Anterior cingulate cortex (tissue), 58 donors: ENCODE data around the gene ADM5.

Experiments
- DNase-seq, 58 donors: peaks; one replicate each; lab custom pipeline; 2025; lab: John Stamatoyannopoulos, UW

The ADM5 gene

GRCh38 chr19:49678985-49679770 lies 10.2 kb upstream of the ADM5 start:
- DNase-seq: no peak

GRCh38 chr19:49679771-49680413 lies 9.5 kb upstream of the ADM5 start:
- no peak for DNase-seq

- DNase-seq: peak; percentile 25 to 92 (median 80)
These were observed 8.7 kb upstream of the ADM5 start for GRCh38 chr19:49680421-49681351.

- DNase-seq: no peak
These were observed 7.6 kb upstream of the ADM5 start for GRCh38 chr19:49681830-49682229.

- peak in 1 of 58 donors; percentile 45 for DNase-seq
These were observed 7.1 kb upstream of the ADM5 start for GRCh38 chr19:49682274-49682673.

- DNase-seq: no peak
These were observed 5.6 kb upstream of the ADM5 start for GRCh38 chr19:49683814-49684250.

GRCh38 chr19:49684251-49684982 lies 5.0 kb upstream of the ADM5 start:
- no peak for DNase-seq

GRCh38 chr19:49684983-49685553 lies 4.3 kb upstream of the ADM5 start:
- no peak for DNase-seq

- no peak for DNase-seq
These were observed 3.5 kb upstream of the ADM5 start for GRCh38 chr19:49685845-49686332.

GRCh38 chr19:49686503-49687088 lies 2.8 kb upstream of the ADM5 start:
- DNase-seq: no peak

- no peak for DNase-seq
These were observed 2.2 kb upstream of the ADM5 start for GRCh38 chr19:49687150-49687549.

GRCh38 chr19:49687566-49688316 lies 1.7 kb upstream of the ADM5 start:
- no peak for DNase-seq

- DNase-seq: no peak
These were observed 762 bp upstream of the ADM5 start for GRCh38 chr19:49688531-49689132.

GRCh38 chr19:49690079-49690655 lies 773 bp downstream of the ADM5 start:
- DNase-seq: peak in 5 of 58 donors; percentile 17 to 62 (median 46)

- peak in 57 of 58 donors; percentile 43 to 93 (median 81) for DNase-seq
These were observed 1.4 kb downstream of the ADM5 start, which contains the start of gene CPT1C for GRCh38 chr19:49690656-49691242. CPT1C (plus strand) TSS chr19:49691116; CDS start chr19:49692253, 1,137 bp downstream.

GRCh38 chr19:49691243-49692146 lies 2.1 kb downstream of the ADM5 start:
- DNase-seq: peak in 56 of 58 donors; percentile 39 to 88 (median 67)
